GM12878 (cell line): ENCODE results near the gene FAM199X. TPM values are rescaled to one million over a fixed set of nuclear protein-coding genes. Genes with fewer than 3 reads are reported as not detected.
A peak's percentile ranks its signal among the peaks of the same experiment; 100 is the strongest.

Source experiments
- ATAC-seq: fragments of 200-7000 bp; cut with Tn5 transposase; 3 replicates; pipeline ENCODE4 v1.9.1; 2020; ENCODE audit warnings: mild to moderate bottlenecking, moderate library complexity
- BruUV-seq: library from RNA; stranded (reverse); fragments of 400-500 nt; replicated peaks from 2 replicates; lab custom pipeline; 2021; lab: Mats Ljungman, UMichigan
- CTCF ChIA-PET: fragments of 300-600 bp; sonication (Branson Sonifier 250); formaldehyde crosslinking; extraction: SDS; loops from one replicate; lab custom pipeline; 2021; ENCODE audit warnings: inconsistent platforms; lab: Yijun Ruan, JAX
- POLR2A ChIA-PET: fragments of 350-600 bp; formaldehyde crosslinking; extraction: SDS; loops from one replicate; lab custom pipeline; 2021; ENCODE audit warnings: inconsistent platforms; lab: Charles Lee
- RAD21 ChIA-PET: fragments of 300-600 bp; sonication (Branson Sonifier 250); formaldehyde crosslinking; loops from one replicate; lab custom pipeline; 2023; ENCODE audit warnings: antibody characterized with exemption; ENCODE audit not compliant: unreplicated experiment; lab: Charles Lee
- SMC1A ChIA-PET: fragments of 300-600 bp; sonication (Branson Sonifier 250); formaldehyde crosslinking; loops from one replicate; lab custom pipeline; 2023; ENCODE audit not compliant: unreplicated experiment, uncharacterized antibody; lab: Charles Lee
- DNase-seq: peaks from one replicate; pipeline ENCODE4 v3.0.0-alpha.2; 2011; ENCODE audit warnings: low read depth, low spot score
- FAIRE-seq: peaks from 3 replicates; lab custom pipeline; 2011; peaks lifted over from hg19 to GRCh38; lab: Jason Lieb, UNC
- H2AFZ ChIP-seq: 2 replicates; pipeline ENCODE4 v1.6.0; 2011; ENCODE audit warnings: low read depth, low read length, control low read depth; ENCODE audit not compliant: control insufficient read depth
- H3K27ac ChIP-seq: 2 replicates; pipeline ENCODE4 v1.5.1; 2011; ENCODE audit warnings: control low read depth; ENCODE audit not compliant: control insufficient read depth, insufficient read depth
- H3K27me3 ChIP-seq, 2 experiments: replicated peaks in 1 of 2; 2 replicates each; pipeline versions ENCODE4 v1.6.0 to v1.6.1; 2011; ENCODE audit warnings: low read length in 1 of 2; ENCODE audit not compliant: control insufficient read depth in 2 of 2, insufficient read depth in 2 of 2
- H3K36me3 ChIP-seq, 2 experiments: 2 replicates each; pipeline ENCODE4 v1.5.1; 2011; ENCODE audit warnings: low read length in 1 of 2; ENCODE audit not compliant: control insufficient read depth in 2 of 2, insufficient read depth in 2 of 2
- H3K4me1 ChIP-seq: 2 replicates; pipeline ENCODE4 v1.6.1; 2011; ENCODE audit warnings: mild to moderate bottlenecking, low read length, moderate library complexity, mixed read lengths; ENCODE audit not compliant: control insufficient read depth, insufficient read depth
- H3K4me2 ChIP-seq: 2 replicates; pipeline ENCODE4 v1.6.0; 2011; ENCODE audit warnings: control low read depth; ENCODE audit not compliant: control insufficient read depth, insufficient read depth
- H3K4me3 ChIP-seq: fragments of 200-600 bp; sonication (generic); 2 replicates; pipeline ENCODE4 v1.5.1; 2016
- H3K79me2 ChIP-seq: 2 replicates; pipeline ENCODE4 v1.6.0; 2011; ENCODE audit warnings: low read length; ENCODE audit not compliant: control insufficient read depth, insufficient read depth
- H3K9ac ChIP-seq: 2 replicates; pipeline ENCODE4 v1.8.0; 2011; ENCODE audit warnings: low read length, control low read depth, mixed read lengths; ENCODE audit not compliant: control insufficient read depth, insufficient read depth
- H3K9me3 ChIP-seq: replicated peaks from 3 replicates; pipeline ENCODE4 v1.5.1; 2011; ENCODE audit warnings: mild to moderate bottlenecking, low read length; ENCODE audit not compliant: control insufficient read depth, insufficient read depth
- H4K20me1 ChIP-seq: 2 replicates; pipeline ENCODE4 v1.6.0; 2011; ENCODE audit not compliant: control insufficient read depth, insufficient read depth
- CBX3 ChIP-seq: fragments of 200-600 bp; sonication (generic); IDR thresholded peaks from 2 replicates; pipeline ENCODE4 v1.6.1; 2016; ENCODE audit warnings: low read depth, borderline replicate concordance
- JUNB ChIP-seq: IDR thresholded peaks from 2 replicates; pipeline ENCODE4 v1.6.1; 2016; ENCODE audit warnings: antibody characterized with exemption, mild to moderate bottlenecking
- NFIC ChIP-seq: IDR thresholded peaks from 2 replicates; pipeline ENCODE4 v1.6.1; 2012; ENCODE audit warnings: low read depth, mild to moderate bottlenecking, inconsistent platforms, low read length, moderate library complexity
- RCOR1 ChIP-seq: conservative IDR thresholded peaks from 2 replicates; pipeline ENCODE4 v1.6.1; 2012; ENCODE audit warnings: low read depth, low read length, improper control_type of control experiment
- ZBED1 ChIP-seq: IDR thresholded peaks from 2 replicates; pipeline ENCODE4 v1.6.1; 2016; ENCODE audit warnings: borderline replicate concordance
- ZNF384 ChIP-seq: IDR thresholded peaks from 2 replicates; pipeline ENCODE4 v1.6.1; 2012; ENCODE audit warnings: low read depth, mild to moderate bottlenecking, low read length, improper control_type of control experiment, borderline replicate concordance
- WGBS: methylation state at CpG from one replicate; pipeline ENCODE4 v1.1.6; 2016; ENCODE audit warnings: low lambda C conversion rate; ENCODE audit not compliant: insufficient replicate concordance, insufficient coverage; ENCODE audit errors: missing lambda C conversion rate; 5-methylcytosine and 5-hydroxymethylcytosine counted together
- in situ Hi-C: fragments of 300-500 bp; cut with MboI; formaldehyde crosslinking; loops from 9 replicates; pipeline ENCODE4 v1.14.3; 2018; ENCODE audit warnings: mixed read lengths
- intact Hi-C: fragments of 100-400 bp; cut with micrococcal nuclease; formaldehyde crosslinking; loops from one replicate; pipeline ENCODE4 v1.14.2; 2022; ENCODE audit not compliant: unreplicated experiment
- polyA plus RNA-seq, 11 experiments: library from polyadenylated mRNA; depleted of rRNA in 4 of 11; unstranded in 6 of 11; stranded (reverse) in 5 of 11; fragments of >200 nt; fragmentation: Nextera tagmentation in 4 of 11; fragmentation: Illumina TruSeq in 1 of 11; extraction: Ambion mirVana in 4 of 11; extraction: Trizol in 1 of 11; gene quantifications; 1 replicate in 1 of 11; 2 replicates in 10 of 11; pipeline versions ENCODE4 v1.2.1 to v1.2.3, GENCODE V29; 2011 to 2016; ENCODE audit warnings: inconsistent platforms in 2 of 11, missing spikeins in 2 of 11, low read depth in 1 of 11
- total RNA-seq, 4 experiments: library from RNA; depleted of rRNA in 3 of 4; stranded (reverse); fragments of >200 nt in 3 of 4; fragmentation: Illumina TruSeq in 1 of 4; extraction: Trizol in 1 of 4; gene quantifications; 2 replicates each; pipeline versions ENCODE4 v1.2.1 to v1.2.3, GENCODE V29; 2013 to 2021
- TF ChIP-seq, protein P1 (sequence below): IDR thresholded peaks from 2 replicates; pipeline ENCODE4 v1.6.1; 2011; ENCODE audit warnings: borderline replicate concordance, low read depth, mild to moderate bottlenecking, moderate library complexity, mixed read lengths, low read length; ENCODE audit not compliant: insufficient read depth; ENCODE audit errors: extremely low read length

Gene FAM199X
- total and polyA plus RNA-seq, 10 of the 15 experiments (the other 5 are each of a cell fraction or from before 2014, with no cell fraction given), result 2.4 to 10.9 (median 9.1) TPM

DNA sequence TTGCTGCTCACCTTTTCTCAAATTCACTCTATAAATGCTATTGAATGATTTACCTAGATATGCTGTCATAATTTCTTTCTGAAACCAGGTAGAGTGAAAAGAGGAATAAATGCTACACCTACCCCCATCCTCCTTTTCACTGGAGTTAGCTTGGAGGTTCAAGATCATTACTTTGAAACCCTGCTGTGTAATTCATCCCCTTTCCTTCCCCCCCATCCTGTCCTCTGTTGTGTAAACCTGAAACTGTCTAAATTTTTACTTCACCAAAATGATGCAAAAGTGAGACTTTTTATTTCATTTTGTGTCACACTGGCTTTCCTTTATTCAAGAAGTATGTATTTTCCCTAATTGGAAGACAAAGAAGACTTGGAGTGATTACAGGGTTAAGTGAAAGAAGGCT, 48.5 kb upstream of the FAM199X start:
- ATAC-seq (peak; percentile 43; the same call in 2 of the 3 replicates), FAIRE-seq (no peak), DNase-seq (no peak)
- H3K9ac ChIP-seq, result no peak overlapping the region
- ChIA-PET CTCF (no interaction called here), POLR2A (no interaction called here), RAD21 (no interaction called here), SMC1A (no interaction called here)
- no peaks in the 10 kb centered on the region for H3K36me3 ChIP-seq
- TF ChIP-seq ZNF384, result no peak
- peak; percentile 38; the same call in 1 of the 2 replicates for TF ChIP-seq NFIC
- TF ChIP-seq JUNB, result peak; percentile 32; the same call in 1 of the 2 replicates
- no peak overlapping the region for H2AFZ ChIP-seq
- no TSS peak for BruUV-seq
- H3K4me3 ChIP-seq, result no peak overlapping the region
- H4K20me1 ChIP-seq, result no peaks in the 10 kb centered on the region
- no peaks in the 10 kb centered on the region for H3K79me2 ChIP-seq
- H3K27ac ChIP-seq, result no peak overlapping the region
- in situ Hi-C loops, result no loop called here
- intact Hi-C loops, result no loop called here
- H3K4me1 ChIP-seq, result no peaks in the 10 kb centered on the region
- H3K27me3 ChIP-seq, result no peaks in the 10 kb centered on the region
- H3K4me2 ChIP-seq, result no peak overlapping the region
- H3K9me3 ChIP-seq, result no peaks in the 10 kb centered on the region

DNA sequence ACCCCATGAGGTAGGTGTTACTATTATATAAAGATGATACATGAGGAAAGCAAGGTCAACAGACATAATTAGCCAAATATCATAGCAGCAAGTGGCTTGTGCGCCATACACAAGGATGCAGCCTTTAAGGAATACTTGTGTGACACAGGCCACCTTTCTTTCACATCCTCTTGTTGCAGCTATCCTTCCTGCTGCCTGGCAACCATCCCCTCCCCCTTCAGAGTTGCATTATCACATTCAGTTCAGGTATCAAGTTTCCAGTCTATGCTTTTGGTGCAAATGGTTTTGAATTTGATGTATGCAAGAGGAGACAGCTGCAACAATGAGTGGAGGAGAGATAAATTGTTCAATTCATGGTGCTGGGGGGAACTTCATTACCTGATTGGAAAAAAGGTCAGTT, 47.5 kb upstream of the FAM199X start:
- SMC1A ChIA-PET, result interaction anchor here (1.2 kb wide), 1 partner anchor 9 kb away, joined by 3 read pairs; no protein-coding TSS in a partner anchor
- no peaks in the 10 kb centered on the region for H3K27me3 ChIP-seq
- DNase-seq, result no peak
- TF ChIP-seq RCOR1, result no peak
- TF ChIP-seq, protein P1, sequence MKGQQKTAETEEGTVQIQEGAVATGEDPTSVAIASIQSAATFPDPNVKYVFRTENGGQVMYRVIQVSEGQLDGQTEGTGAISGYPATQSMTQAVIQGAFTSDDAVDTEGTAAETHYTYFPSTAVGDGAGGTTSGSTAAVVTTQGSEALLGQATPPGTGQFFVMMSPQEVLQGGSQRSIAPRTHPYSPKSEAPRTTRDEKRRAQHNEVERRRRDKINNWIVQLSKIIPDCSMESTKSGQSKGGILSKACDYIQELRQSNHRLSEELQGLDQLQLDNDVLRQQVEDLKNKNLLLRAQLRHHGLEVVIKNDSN, result no peak
- TF ChIP-seq ZBED1, result no peak
- no peak for TF ChIP-seq CBX3
- TF ChIP-seq, all 136 proteins: peak for 0
- H3K4me2 ChIP-seq, result no peak overlapping the region
- ChIA-PET RAD21 (interaction anchor here (1.1 kb wide), 1 partner anchor 20 kb away, joined by 4 read pairs; no protein-coding TSS in a partner anchor), POLR2A (no interaction called here), CTCF (interaction anchor here (1.0 to 1.3 kb wide), 2 partner anchors 12 to 17 kb away, joined by 4 to 5 read pairs; no protein-coding TSS in a partner anchor)
- H3K4me1 ChIP-seq, result no peaks in the 10 kb centered on the region
- no peaks in the 10 kb centered on the region for H3K9me3 ChIP-seq
- H3K27ac ChIP-seq, result no peak overlapping the region
- WGBS, result 20% methylated on average over 1 of the region's 1 CpG
- intact Hi-C loops, result no loop called here
- no peak overlapping the region for H3K9ac ChIP-seq
- H2AFZ ChIP-seq, result no peak overlapping the region
- H4K20me1 ChIP-seq, result no peaks in the 10 kb centered on the region
- ATAC-seq (peak; percentile 38), FAIRE-seq (no peak)
- H3K36me3 ChIP-seq, result no peaks in the 10 kb centered on the region
- no peak overlapping the region for H3K4me3 ChIP-seq
- in situ Hi-C loops, result no loop called here
- no peaks in the 10 kb centered on the region for H3K79me2 ChIP-seq
- no TSS peak for BruUV-seq
